H1 (cell line): Measurements from ENCODE around the gene NELL1. TPM values are rescaled to one million over a fixed set of nuclear protein-coding genes. Genes with fewer than 3 reads are reported as not detected.

Experiments
- CTCF ChIA-PET: fragments of 300-600 bp; sonication (Branson Sonifier 250); formaldehyde crosslinking; loops from one replicate; lab custom pipeline; 2021; ENCODE audit not compliant: partially characterized antibody; lab: Charles Lee
- POLR2A ChIA-PET: fragments of 300-600 bp; sonication (Branson Sonifier 250); formaldehyde crosslinking; loops from one replicate; lab custom pipeline; 2021; ENCODE audit warnings: inconsistent platforms; ENCODE audit not compliant: partially characterized antibody; lab: Charles Lee
- DNase-seq, 2 experiments: peaks; one replicate each; pipeline versions ENCODE4 v3.0.0 to v3.0.0-alpha.2; 2010 to 2022; ENCODE audit warnings: low spot score in 2 of 2, low read depth in 1 of 2, mixed read lengths in 1 of 2
- FAIRE-seq: peaks from 2 replicates; lab custom pipeline; 2011; peaks lifted over from hg19 to GRCh38; lab: Jason Lieb, UNC
- H2AFZ ChIP-seq: 2 replicates; pipeline ENCODE4 v1.8.1; 2012; ENCODE audit warnings: low read length, inconsistent platforms
- H2AK5ac ChIP-seq: 2 replicates; pipeline ENCODE4 v1.6.1; 2013; ENCODE audit warnings: low read depth, low read length
- H2BK120ac ChIP-seq: replicated peaks from 2 replicates; pipeline ENCODE3; 2013; ENCODE audit warnings: low read depth, low read length, inconsistent platforms
- H2BK12ac ChIP-seq: 2 replicates; pipeline ENCODE4 v1.6.1; 2013; ENCODE audit warnings: low read depth, low read length
- H2BK15ac ChIP-seq: 2 replicates; pipeline ENCODE4 v1.6.1; 2013; ENCODE audit warnings: low read length
- H2BK20ac ChIP-seq: 2 replicates; pipeline ENCODE4 v1.6.1; 2013; ENCODE audit warnings: low read length
- H2BK5ac ChIP-seq: 2 replicates; pipeline ENCODE4 v1.6.1; 2013; ENCODE audit warnings: low read depth, low read length
- H3K14ac ChIP-seq: 2 replicates; pipeline ENCODE4 v1.6.1; 2013; ENCODE audit warnings: inconsistent platforms; ENCODE audit not compliant: insufficient read length
- H3K18ac ChIP-seq: 2 replicates; pipeline ENCODE4 v1.6.1; 2013; ENCODE audit warnings: low read length; ENCODE audit errors: extremely low read depth
- H3K23ac ChIP-seq: 2 replicates; pipeline ENCODE4 v1.6.1; 2013; ENCODE audit warnings: inconsistent platforms; ENCODE audit not compliant: insufficient read length
- H3K23me2 ChIP-seq: 2 replicates; pipeline ENCODE4 v1.6.1; 2013; ENCODE audit warnings: low read depth, low read length
- H3K27ac ChIP-seq: 2 replicates; pipeline ENCODE4 v1.6.1; 2011; ENCODE audit warnings: low read depth, low read length, inconsistent platforms
- H3K27me3 ChIP-seq, 4 experiments: replicated peaks in 1 of 4; 1 replicate in 1 of 4; 2 replicates in 3 of 4; pipeline versions ENCODE4 v1.6.1 to v1.8.1; 2011 to 2013; ENCODE audit warnings: low read length in 3 of 4, mild to moderate bottlenecking in 3 of 4, inconsistent platforms in 2 of 4, mixed read lengths in 2 of 4, moderate library complexity in 1 of 4; ENCODE audit not compliant: control insufficient read depth in 3 of 4, insufficient read depth in 3 of 4; ENCODE audit errors: extremely low read depth in 1 of 4
- H3K36me3 ChIP-seq, 4 experiments: 2 replicates each; pipeline versions ENCODE4 v1.6.1 to v1.8.1; 2011 to 2013; ENCODE audit warnings: mild to moderate bottlenecking in 4 of 4, low read length in 3 of 4, moderate library complexity in 2 of 4, control low read depth in 1 of 4, inconsistent platforms in 1 of 4; ENCODE audit not compliant: insufficient read depth in 4 of 4, control insufficient read depth in 2 of 4
- H3K4ac ChIP-seq: replicated peaks from 2 replicates; pipeline ENCODE3; 2013; ENCODE audit warnings: low read length, low read depth, mixed read lengths, inconsistent platforms; ENCODE audit not compliant: insufficient read length
- H3K4me1 ChIP-seq, 4 experiments: replicated peaks in 1 of 4; 1 replicate in 1 of 4; 2 replicates in 3 of 4; pipeline versions ENCODE4 v1.6.1 to v1.8.1; 2011 to 2013; ENCODE audit warnings: low read length in 3 of 4, inconsistent platforms in 2 of 4, mixed read lengths in 1 of 4; ENCODE audit not compliant: insufficient read depth in 4 of 4, control insufficient read depth in 3 of 4
- H3K4me2 ChIP-seq, 2 experiments: 2 replicates each; pipeline versions ENCODE4 v1.6.1 to v1.8.1; 2011 to 2013; ENCODE audit warnings: low read depth in 2 of 2, low read length in 2 of 2, control low read depth in 1 of 2, inconsistent platforms in 1 of 2, mild to moderate bottlenecking in 1 of 2; ENCODE audit not compliant: insufficient read depth in 1 of 2
- H3K4me3 ChIP-seq, 4 experiments: fragments of 200-600, 300-600 bp in 1 of 4; sonication (generic), shearing (Covaris generic), sonication (Bioruptor Twin) in 1 of 4; 2 replicates each; pipeline versions ENCODE4 v1.5.1 to v1.8.1; 2011 to 2016; ENCODE audit warnings: low read length in 4 of 4, low read depth in 3 of 4, control low read depth in 2 of 4, inconsistent platforms in 2 of 4, mild to moderate bottlenecking in 2 of 4, mixed read lengths in 1 of 4, moderate library complexity in 1 of 4; ENCODE audit not compliant: insufficient read depth in 2 of 4; ENCODE audit errors: extremely low read depth in 1 of 4
- H3K56ac ChIP-seq: replicated peaks from 2 replicates; pipeline ENCODE3; 2013; ENCODE audit warnings: low read depth, mild to moderate bottlenecking, mixed read lengths, low read length, inconsistent platforms; ENCODE audit not compliant: insufficient read length
- H3K79me1 ChIP-seq: 2 replicates; pipeline ENCODE4 v1.6.1; 2013; ENCODE audit warnings: low read depth, low read length, control low read depth
- H3K79me2 ChIP-seq, 2 experiments: 2 replicates each; pipeline versions ENCODE4 v1.6.1 to v1.8.1; 2012 to 2013; ENCODE audit warnings: low read length in 2 of 2, mild to moderate bottlenecking in 2 of 2, inconsistent platforms in 1 of 2; ENCODE audit not compliant: insufficient read depth in 2 of 2, control insufficient read depth in 1 of 2
- H3K9ac ChIP-seq, 4 experiments: replicated peaks in 1 of 4; 1 replicate in 1 of 4; 2 replicates in 3 of 4; pipeline versions ENCODE4 v1.6.1 to v1.8.1; 2011 to 2013; ENCODE audit warnings: low read depth in 3 of 4, low read length in 3 of 4, control low read depth in 2 of 4, mild to moderate bottlenecking in 2 of 4, moderate library complexity in 2 of 4, inconsistent platforms in 1 of 4; ENCODE audit errors: extremely low read depth in 1 of 4
- H3K9me3 ChIP-seq, 2 experiments: 2 replicates each; pipeline versions ENCODE4 v1.6.1 to v1.8.1; 2012 to 2013; ENCODE audit warnings: mild to moderate bottlenecking in 2 of 2, moderate library complexity in 2 of 2, control low read depth in 1 of 2, inconsistent platforms in 1 of 2, low read depth in 1 of 2, low read length in 1 of 2, mixed read lengths in 1 of 2; ENCODE audit not compliant: insufficient read depth in 2 of 2
- H4K20me1 ChIP-seq, 2 experiments: replicated peaks in 1 of 2; 2 replicates each; pipeline versions ENCODE3 to v1.8.1; 2011 to 2013; ENCODE audit warnings: inconsistent platforms in 2 of 2, low read length in 2 of 2, mild to moderate bottlenecking in 1 of 2; ENCODE audit not compliant: insufficient read depth in 2 of 2, control insufficient read depth in 1 of 2
- H4K5ac ChIP-seq: 2 replicates; pipeline ENCODE4 v1.6.1; 2013; ENCODE audit warnings: low read length, low read depth, mixed read lengths, inconsistent platforms; ENCODE audit not compliant: insufficient read length
- H4K8ac ChIP-seq: 2 replicates; pipeline ENCODE4 v1.8.0; 2013; ENCODE audit warnings: mild to moderate bottlenecking, moderate library complexity, low read length, inconsistent platforms; ENCODE audit not compliant: insufficient read depth; ENCODE audit errors: extremely low read depth
- H4K91ac ChIP-seq: replicated peaks from 2 replicates; pipeline ENCODE3; 2013; ENCODE audit warnings: low read length, mixed read lengths, inconsistent platforms; ENCODE audit not compliant: insufficient read length
- BCL11A ChIP-seq, 2 experiments: IDR thresholded peaks; one replicate each; pipeline ENCODE4 v1.6.1; 2011; ENCODE audit warnings: low read depth in 2 of 2, low read length in 2 of 2, mild to moderate bottlenecking in 2 of 2
- CEBPB ChIP-seq: IDR thresholded peaks from 2 replicates; pipeline ENCODE4 v1.6.1; 2012; ENCODE audit warnings: low read depth, low read length
- CREB1 ChIP-seq: IDR thresholded peaks from 2 replicates; pipeline ENCODE4 v1.6.1; 2012; ENCODE audit warnings: inconsistent platforms
- GTF2F1 ChIP-seq: IDR thresholded peaks from 2 replicates; pipeline ENCODE4 v1.6.1; 2012; ENCODE audit warnings: low read depth, low read length, improper control_type of control experiment, borderline replicate concordance
- MAFK ChIP-seq: IDR thresholded peaks from 2 replicates; pipeline ENCODE4 v1.6.1; 2012; ENCODE audit warnings: low read depth, mild to moderate bottlenecking, improper control_type of control experiment, low read length
- MAX ChIP-seq: IDR thresholded peaks from 2 replicates; pipeline ENCODE4 v1.6.1; 2012; ENCODE audit warnings: inconsistent platforms
- POLR2AphosphoS5 ChIP-seq: IDR thresholded peaks from 2 replicates; pipeline ENCODE4 v1.6.1; 2011; ENCODE audit warnings: low read depth, low read length
- RFX5 ChIP-seq: IDR thresholded peaks from 2 replicates; pipeline ENCODE4 v1.6.1; 2011; ENCODE audit warnings: low read depth, low read length, improper control_type of control experiment, borderline replicate concordance
- RXRA ChIP-seq: IDR thresholded peaks from 2 replicates; pipeline ENCODE4 v1.6.1; 2011; ENCODE audit warnings: low read depth, mild to moderate bottlenecking, low read length, moderate library complexity; ENCODE audit not compliant: insufficient read depth
- SIN3A ChIP-seq, 2 experiments: IDR thresholded peaks in 1 of 2; conservative IDR thresholded peaks in 1 of 2; 2 replicates each; pipeline ENCODE4 v1.6.1; 2011 to 2012; ENCODE audit warnings: low read length in 2 of 2, improper control_type of control experiment in 1 of 2, low read depth in 1 of 2, mild to moderate bottlenecking in 1 of 2
- SIRT6 ChIP-seq: IDR thresholded peaks from one replicate; pipeline ENCODE4 v1.7.1; 2012; ENCODE audit warnings: low read length, inconsistent platforms
- SP1 ChIP-seq: IDR thresholded peaks from 2 replicates; pipeline ENCODE4 v1.6.1; 2011; ENCODE audit warnings: low read depth, low read length
- SP4 ChIP-seq: IDR thresholded peaks from 2 replicates; pipeline ENCODE4 v1.6.1; 2012; ENCODE audit warnings: low read length, inconsistent platforms
- TBP ChIP-seq: IDR thresholded peaks from 2 replicates; pipeline ENCODE4 v1.6.1; 2011; ENCODE audit warnings: low read depth, low read length, improper control_type of control experiment
- USF2 ChIP-seq: IDR thresholded peaks from 2 replicates; pipeline ENCODE4 v1.6.1; 2011; ENCODE audit warnings: low read length, improper control_type of control experiment
- WGBS, 2 experiments: shearing (Covaris generic) in 1 of 2; methylation state at CpG; one replicate each; pipeline versions ENCODE4 v1.1.6 to v1.1.7; 2013 to 2015; ENCODE audit warnings: low lambda C conversion rate in 2 of 2, mixed read lengths in 2 of 2, inconsistent platforms in 1 of 2, low coverage in 1 of 2, missing lambda C conversion rate in 1 of 2; ENCODE audit not compliant: insufficient replicate concordance in 2 of 2, insufficient coverage in 1 of 2, insufficient read length in 1 of 2; ENCODE audit errors: extremely low coverage in 1 of 2, missing lambda C conversion rate in 1 of 2; 5-methylcytosine and 5-hydroxymethylcytosine counted together
- polyA plus RNA-seq, 7 experiments: library from polyadenylated mRNA; depleted of rRNA in 3 of 7; stranded (reverse) in 5 of 7; unstranded in 2 of 7; fragments of >200 nt in 5 of 7; fragments of 200-250 nt in 2 of 7; gene quantifications; 1 replicate in 5 of 7; 2 replicates in 1 of 7; 4 replicates in 1 of 7; pipeline versions ENCODE4 v1.2.1 to v1.2.3, GENCODE V29; 2011 to 2013; ENCODE audit warnings: missing spikeins in 2 of 7, mixed read lengths in 2 of 7
- total RNA-seq: library from RNA; stranded (reverse); fragmentation: NEBNext Ultra II Directional; extraction: Animal tissue kit (Norgen Biotek cat#: 25700); gene quantifications from 2 replicates; pipeline ENCODE4 v1.2.1, GENCODE V29; 2021

The NELL1 gene
- total and polyA plus RNA-seq, 2 of the 8 experiments (the other 6 are each of a cell fraction or from before 2014, with no cell fraction given), result 0.21 TPM; not detected in 1

GRCh38 chr11:21447871-21448270 lies 778.5 kb downstream of the NELL1 start:
- no peaks in the 10 kb centered on the region for H3K27me3 ChIP-seq
- no peak overlapping the region for H3K4me2 ChIP-seq
- H3K79me1 ChIP-seq, result no peaks in the 10 kb centered on the region
- CTCF ChIA-PET, result no interaction called here
- H3K36me3 ChIP-seq, result no peaks in the 10 kb centered on the region
- H3K4me3 ChIP-seq, result no peak overlapping the region
- no peak overlapping the region for H3K9ac ChIP-seq
- no peak overlapping the region for H2BK20ac ChIP-seq
- no peak overlapping the region for H3K23ac ChIP-seq
- H3K4me1 ChIP-seq, result peaks cover 0 to 9% (median 3%) of the 10 kb centered on the region in 4 experiments; a peak in 2 of 7 replicates
- no peak overlapping the region for H2AK5ac ChIP-seq
- peak overlapping the region; percentile 93 for H2AFZ ChIP-seq
- DNase-seq, result no peak
- H3K4ac ChIP-seq, result no peak overlapping the region
- H4K91ac ChIP-seq, result no peak overlapping the region
- no peak overlapping the region for H2BK5ac ChIP-seq
- H3K56ac ChIP-seq, result no peak overlapping the region
- no peak overlapping the region for H3K14ac ChIP-seq
- POLR2A ChIA-PET, result no interaction called here
- H4K5ac ChIP-seq, result no peak overlapping the region
- no peaks in the 10 kb centered on the region for H3K23me2 ChIP-seq
- no peaks in the 10 kb centered on the region for H3K79me2 ChIP-seq
- no peak for FAIRE-seq
- 0 out of 2 replicates have a peak overlapping the region, but pooled peaks have one; percentile 56 for H2BK12ac ChIP-seq
- WGBS, 2 experiments, result 67% methylated on average over 3 of the region's 3 CpGs; no CpG with 5 or more reads in 1 of the 2 experiments
- no peak overlapping the region for H3K27ac ChIP-seq
- no peak overlapping the region for H2BK120ac ChIP-seq
- no peaks in the 10 kb centered on the region for H3K9me3 ChIP-seq
- H3K18ac ChIP-seq, result no peak overlapping the region
- no peaks in the 10 kb centered on the region for H4K20me1 ChIP-seq
- H2BK15ac ChIP-seq, result no peak overlapping the region
- no peak overlapping the region for H4K8ac ChIP-seq
- no peak for TF ChIP-seq TBP
- TF ChIP-seq MAX, result no peak
- TF ChIP-seq CREB1, result no peak
- TF ChIP-seq RXRA, result no peak
- no peak for TF ChIP-seq POLR2AphosphoS5
- no peak for TF ChIP-seq RFX5
- no peak for TF ChIP-seq MAFK
- no peak for TF ChIP-seq SP4
- TF ChIP-seq BCL11A (IDR thresholded peaks at IDR 0.05; ENCODE audit: low read depth in 2 of 2, low read length in 2 of 2), result no peak
- TF ChIP-seq SIRT6, result no peak
- TF ChIP-seq CEBPB, result no peak
- TF ChIP-seq USF2, result no peak
- TF ChIP-seq GTF2F1, result no peak
- no peak for TF ChIP-seq SIN3A (conservative IDR thresholded peaks at IDR 0.05 in 1 of 2, IDR thresholded peaks at IDR 0.05 in 1 of 2; ENCODE audit: low read depth in 1 of 2, low read length in 2 of 2)
- TF ChIP-seq SP1, result no peak
